B cell (primary cell): Measurements from ENCODE around the gene TRPV5.

Source experiments
- EZH2 ChIP-seq: IDR thresholded peaks from 2 replicates; pipeline ENCODE4 v1.6.1; 2012; ENCODE audit warnings: borderline replicate concordance, low read depth, mild to moderate bottlenecking, moderate library complexity, low read length; ENCODE audit not compliant: insufficient read depth, poor library complexity, severe bottlenecking
- TF ChIP-seq, protein P1 (sequence below): fragments of 200-600 bp; IDR thresholded peaks from one replicate; pipeline ENCODE4 v1.8.0; 2022; ENCODE audit warnings: antibody characterized with exemption, mild to moderate bottlenecking

DNA sequence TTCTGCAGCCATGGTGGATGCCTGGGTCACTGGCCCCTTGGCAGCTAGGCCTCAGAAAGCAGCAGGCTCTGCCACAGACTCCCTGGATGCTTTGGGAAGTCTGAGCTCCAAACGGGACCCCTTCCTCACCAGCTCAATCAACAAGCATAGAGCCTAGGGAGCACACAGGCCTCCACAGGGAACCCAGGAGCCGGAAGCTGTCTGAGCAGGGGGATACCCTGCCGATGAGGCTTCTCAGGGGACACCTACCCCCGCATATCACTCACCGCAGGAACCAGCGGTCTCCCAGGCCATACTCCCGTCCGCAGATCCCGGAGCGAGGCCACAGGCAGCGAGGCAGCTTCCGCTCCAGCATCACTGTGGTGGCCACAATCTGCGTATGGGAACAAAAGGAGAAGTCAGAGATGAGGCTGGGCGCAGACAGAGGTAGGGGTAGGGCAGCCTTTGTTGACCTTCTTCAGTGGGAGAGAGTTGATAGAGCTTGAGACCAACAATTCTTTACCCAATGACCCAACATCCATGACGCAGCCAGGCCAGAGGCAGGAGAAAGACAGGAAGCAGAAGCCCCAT lies 61.4 kb downstream of the TRPV5 start:
- no peak for TF ChIP-seq EZH2
- TF ChIP-seq, protein P1, sequence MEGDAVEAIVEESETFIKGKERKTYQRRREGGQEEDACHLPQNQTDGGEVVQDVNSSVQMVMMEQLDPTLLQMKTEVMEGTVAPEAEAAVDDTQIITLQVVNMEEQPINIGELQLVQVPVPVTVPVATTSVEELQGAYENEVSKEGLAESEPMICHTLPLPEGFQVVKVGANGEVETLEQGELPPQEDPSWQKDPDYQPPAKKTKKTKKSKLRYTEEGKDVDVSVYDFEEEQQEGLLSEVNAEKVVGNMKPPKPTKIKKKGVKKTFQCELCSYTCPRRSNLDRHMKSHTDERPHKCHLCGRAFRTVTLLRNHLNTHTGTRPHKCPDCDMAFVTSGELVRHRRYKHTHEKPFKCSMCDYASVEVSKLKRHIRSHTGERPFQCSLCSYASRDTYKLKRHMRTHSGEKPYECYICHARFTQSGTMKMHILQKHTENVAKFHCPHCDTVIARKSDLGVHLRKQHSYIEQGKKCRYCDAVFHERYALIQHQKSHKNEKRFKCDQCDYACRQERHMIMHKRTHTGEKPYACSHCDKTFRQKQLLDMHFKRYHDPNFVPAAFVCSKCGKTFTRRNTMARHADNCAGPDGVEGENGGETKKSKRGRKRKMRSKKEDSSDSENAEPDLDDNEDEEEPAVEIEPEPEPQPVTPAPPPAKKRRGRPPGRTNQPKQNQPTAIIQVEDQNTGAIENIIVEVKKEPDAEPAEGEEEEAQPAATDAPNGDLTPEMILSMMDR, result no peak
